Measurements from ENCODE around the gene PRDX5.

- TF ChIP-seq, protein P1, sequence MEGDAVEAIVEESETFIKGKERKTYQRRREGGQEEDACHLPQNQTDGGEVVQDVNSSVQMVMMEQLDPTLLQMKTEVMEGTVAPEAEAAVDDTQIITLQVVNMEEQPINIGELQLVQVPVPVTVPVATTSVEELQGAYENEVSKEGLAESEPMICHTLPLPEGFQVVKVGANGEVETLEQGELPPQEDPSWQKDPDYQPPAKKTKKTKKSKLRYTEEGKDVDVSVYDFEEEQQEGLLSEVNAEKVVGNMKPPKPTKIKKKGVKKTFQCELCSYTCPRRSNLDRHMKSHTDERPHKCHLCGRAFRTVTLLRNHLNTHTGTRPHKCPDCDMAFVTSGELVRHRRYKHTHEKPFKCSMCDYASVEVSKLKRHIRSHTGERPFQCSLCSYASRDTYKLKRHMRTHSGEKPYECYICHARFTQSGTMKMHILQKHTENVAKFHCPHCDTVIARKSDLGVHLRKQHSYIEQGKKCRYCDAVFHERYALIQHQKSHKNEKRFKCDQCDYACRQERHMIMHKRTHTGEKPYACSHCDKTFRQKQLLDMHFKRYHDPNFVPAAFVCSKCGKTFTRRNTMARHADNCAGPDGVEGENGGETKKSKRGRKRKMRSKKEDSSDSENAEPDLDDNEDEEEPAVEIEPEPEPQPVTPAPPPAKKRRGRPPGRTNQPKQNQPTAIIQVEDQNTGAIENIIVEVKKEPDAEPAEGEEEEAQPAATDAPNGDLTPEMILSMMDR (conservative IDR thresholded peaks at IDR 0.05; ENCODE audit: low read depth in 2 of 2) = no peak
- TF ChIP-seq POLR2AphosphoS5 (IDR thresholded peaks at IDR 0.05; ENCODE audit: low read depth) (no peak), EZH2phosphoT487 (IDR thresholded peaks at IDR 0.05; ENCODE audit: unreplicated experiment) (no peak), EZH2 (IDR thresholded peaks at IDR 0.05; ENCODE audit: low read depth, unreplicated experiment) (no peak), NANOG (IDR thresholded peaks at IDR 0.05; ENCODE audit: borderline replicate concordance) (no peak), CREB1 (CRISPR knock-in tag; IDR thresholded peaks at IDR 0.05; ENCODE audit: low read depth) (no peak), ZNF114 (CRISPR knock-in tag; IDR thresholded peaks at IDR 0.05) (no peak), JUNB (IDR thresholded peaks at IDR 0.05; ENCODE audit: unreplicated experiment) (no peak), ETS1 (IDR thresholded peaks at IDR 0.05) (no peak), ZNF331 (CRISPR knock-in tag; IDR thresholded peaks at IDR 0.05; ENCODE audit: low read depth) (no peak), STAT1 (IDR thresholded peaks at IDR 0.05; ENCODE audit: unreplicated experiment) (no peak)
- TF ChIP-seq, protein P2, sequence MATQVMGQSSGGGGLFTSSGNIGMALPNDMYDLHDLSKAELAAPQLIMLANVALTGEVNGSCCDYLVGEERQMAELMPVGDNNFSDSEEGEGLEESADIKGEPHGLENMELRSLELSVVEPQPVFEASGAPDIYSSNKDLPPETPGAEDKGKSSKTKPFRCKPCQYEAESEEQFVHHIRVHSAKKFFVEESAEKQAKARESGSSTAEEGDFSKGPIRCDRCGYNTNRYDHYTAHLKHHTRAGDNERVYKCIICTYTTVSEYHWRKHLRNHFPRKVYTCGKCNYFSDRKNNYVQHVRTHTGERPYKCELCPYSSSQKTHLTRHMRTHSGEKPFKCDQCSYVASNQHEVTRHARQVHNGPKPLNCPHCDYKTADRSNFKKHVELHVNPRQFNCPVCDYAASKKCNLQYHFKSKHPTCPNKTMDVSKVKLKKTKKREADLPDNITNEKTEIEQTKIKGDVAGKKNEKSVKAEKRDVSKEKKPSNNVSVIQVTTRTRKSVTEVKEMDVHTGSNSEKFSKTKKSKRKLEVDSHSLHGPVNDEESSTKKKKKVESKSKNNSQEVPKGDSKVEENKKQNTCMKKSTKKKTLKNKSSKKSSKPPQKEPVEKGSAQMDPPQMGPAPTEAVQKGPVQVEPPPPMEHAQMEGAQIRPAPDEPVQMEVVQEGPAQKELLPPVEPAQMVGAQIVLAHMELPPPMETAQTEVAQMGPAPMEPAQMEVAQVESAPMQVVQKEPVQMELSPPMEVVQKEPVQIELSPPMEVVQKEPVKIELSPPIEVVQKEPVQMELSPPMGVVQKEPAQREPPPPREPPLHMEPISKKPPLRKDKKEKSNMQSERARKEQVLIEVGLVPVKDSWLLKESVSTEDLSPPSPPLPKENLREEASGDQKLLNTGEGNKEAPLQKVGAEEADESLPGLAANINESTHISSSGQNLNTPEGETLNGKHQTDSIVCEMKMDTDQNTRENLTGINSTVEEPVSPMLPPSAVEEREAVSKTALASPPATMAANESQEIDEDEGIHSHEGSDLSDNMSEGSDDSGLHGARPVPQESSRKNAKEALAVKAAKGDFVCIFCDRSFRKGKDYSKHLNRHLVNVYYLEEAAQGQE (IDR thresholded peaks at IDR 0.05; ENCODE audit: unreplicated experiment) = no peak
Measured at GRCh38 chr11:64364911-64365310, 47.0 kb downstream of the PRDX5 start.
